Dedifferentiated amniotic fluid mesenchymal stem cell (primary cell): ENCODE data around the gene PCSK4.
A peak's percentile ranks its signal among the peaks of the same experiment; 100 is the strongest.
"Not testable (repeated sequence)": the region's sequence is repeated elsewhere in the genome, so short reads cannot be mapped to it uniquely, and the experiment has no call there.

ENCODE experiments used
- DNase-seq: peaks from one replicate; pipeline ENCODE4 v3.0.0-alpha.2; 2016; ENCODE audit errors: extremely low spot score

Gene PCSK4

DNA sequence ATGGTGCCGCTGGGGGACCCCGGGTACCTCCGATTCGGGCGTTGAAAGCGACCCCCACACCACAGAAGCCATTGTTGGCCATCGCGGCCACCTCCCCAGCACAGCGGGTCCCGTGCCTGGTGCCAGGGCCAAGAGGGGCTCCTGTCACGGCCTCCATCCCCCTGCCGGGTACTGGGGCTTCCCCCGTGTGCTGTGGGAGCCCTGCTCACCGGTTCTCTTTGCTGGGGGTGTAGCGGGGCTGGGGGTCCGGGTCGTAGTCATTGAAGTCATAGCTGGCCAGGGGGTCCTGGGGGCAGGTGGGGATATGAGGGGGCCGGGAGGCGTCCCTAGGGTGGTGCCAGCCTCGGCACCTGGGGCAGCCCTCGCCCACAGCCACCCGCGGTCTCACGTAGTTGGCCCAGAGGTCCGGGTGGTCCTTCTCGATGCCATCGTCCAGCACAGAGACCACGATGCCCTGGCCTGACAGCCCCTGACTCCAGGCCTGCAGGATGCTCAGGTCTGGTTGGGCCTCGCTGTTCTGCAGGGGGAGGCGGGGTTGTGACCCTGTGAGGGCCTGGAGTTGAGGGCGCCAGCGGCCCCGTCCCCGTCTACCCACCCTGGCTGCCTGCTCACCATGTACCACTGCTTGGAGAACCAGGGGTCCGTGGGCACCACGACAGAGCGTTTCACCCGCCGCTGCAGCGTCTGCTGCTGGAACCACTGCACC, 2.4 kb downstream of the PCSK4 start:
- DNase-seq: no peak

DNA sequence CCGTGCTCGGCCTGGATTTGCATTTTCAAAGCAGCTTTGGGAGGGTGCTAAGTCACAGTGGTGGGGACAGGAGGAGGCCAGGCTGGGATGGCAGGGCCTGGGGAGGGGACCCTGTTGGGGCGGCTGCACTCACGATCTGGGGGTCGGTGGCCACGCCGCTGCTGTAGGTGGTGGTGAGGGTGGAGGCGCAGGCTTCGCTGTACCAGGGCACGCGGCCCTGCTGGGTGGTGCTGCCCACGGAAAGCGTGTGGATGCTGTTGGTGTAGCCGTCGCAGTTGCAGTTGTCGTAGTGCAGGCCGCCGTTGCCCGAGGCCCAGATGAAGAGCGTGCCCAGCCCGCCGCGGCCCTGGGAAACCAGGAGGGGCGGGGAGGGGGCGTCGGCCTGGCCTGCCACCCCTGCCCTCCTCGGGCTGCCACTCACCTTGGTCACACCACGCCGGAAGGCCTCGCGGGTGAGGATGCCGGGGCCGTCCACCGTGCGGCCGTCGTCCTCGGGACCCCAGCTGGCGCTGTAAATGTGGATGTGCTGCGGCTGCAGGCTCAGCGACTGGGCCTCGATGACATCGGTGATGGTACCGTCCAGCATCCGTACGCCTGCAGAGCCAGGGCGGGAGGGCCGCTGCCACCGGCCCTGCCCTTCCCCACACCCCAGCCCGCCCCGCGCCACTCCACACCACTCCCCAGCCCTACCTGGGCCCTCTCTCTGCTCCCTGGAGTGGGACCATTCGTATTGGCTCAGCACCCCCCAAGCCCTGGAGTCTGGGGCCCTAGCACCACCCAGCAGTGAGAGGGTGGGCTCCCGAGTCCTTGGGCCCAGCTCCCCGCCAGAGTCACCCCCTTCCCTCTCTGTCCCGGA, 3.2 kb downstream of the PCSK4 start:
- no peak for DNase-seq

DNA sequence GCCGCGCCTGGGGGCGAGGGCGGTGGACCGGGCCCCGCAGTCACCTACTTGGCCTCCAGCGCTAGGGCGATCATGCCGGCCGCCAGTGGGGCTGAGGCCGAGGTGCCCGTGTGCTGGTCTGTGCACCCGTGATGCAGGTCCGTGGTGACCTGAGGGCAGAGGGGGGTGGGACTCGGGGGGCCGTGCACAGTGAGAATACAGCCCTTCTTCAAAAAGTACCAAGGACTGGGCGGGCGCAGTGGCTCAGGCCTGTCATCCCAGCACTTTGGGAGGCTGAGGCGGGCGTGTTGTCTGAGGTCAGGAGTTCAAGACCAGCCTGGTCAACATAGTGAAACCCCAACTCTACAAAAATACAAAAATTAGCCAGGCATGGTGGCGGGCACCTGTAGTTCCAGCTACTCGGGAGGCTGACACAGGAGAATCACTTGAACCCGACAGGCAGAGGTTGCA, 6.1 kb downstream of the PCSK4 start:
- DNase-seq: no peak

DNA sequence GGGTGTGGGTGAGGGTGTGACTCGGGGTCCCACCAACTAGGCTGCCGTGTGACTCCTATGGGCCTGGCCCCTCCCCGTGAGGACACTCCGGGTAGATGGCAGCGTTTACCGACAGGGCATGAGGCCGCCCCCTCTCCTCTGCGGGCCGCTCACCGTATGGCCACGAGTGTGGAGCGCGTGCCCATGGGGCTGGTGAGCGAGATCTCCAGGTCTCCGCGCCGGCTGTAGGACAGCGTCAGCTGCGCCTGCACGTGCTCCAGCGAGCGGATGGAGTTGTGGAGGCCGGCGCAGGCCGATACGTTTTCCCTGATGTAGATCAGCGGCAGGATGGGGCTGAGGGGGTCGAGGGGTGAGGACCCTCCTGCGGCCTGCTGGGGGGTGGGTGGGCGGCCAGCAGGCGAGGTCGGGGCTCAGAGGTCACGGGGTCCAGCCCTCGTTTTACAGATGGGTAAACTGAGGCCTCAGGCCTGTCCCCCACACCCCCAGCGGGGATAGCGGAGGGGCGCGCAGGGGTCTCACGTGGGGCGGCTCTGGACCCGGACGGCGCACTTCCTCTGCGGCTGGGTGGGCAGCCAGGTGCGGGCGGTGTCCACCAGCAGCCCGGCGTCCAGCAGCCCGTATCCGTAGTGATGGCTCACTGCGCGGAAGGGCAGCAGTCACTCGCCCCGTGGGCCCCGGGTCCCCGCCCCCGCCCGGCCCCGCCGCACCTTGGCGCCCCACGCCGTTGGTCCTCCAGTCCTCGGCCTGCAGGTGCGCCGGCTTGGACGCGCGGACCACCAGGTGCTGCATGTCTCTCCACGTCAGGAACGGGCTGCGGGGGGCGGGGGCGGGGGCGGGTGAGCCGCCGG, 6.8 kb downstream of the PCSK4 start:
- DNase-seq: no peak

DNA sequence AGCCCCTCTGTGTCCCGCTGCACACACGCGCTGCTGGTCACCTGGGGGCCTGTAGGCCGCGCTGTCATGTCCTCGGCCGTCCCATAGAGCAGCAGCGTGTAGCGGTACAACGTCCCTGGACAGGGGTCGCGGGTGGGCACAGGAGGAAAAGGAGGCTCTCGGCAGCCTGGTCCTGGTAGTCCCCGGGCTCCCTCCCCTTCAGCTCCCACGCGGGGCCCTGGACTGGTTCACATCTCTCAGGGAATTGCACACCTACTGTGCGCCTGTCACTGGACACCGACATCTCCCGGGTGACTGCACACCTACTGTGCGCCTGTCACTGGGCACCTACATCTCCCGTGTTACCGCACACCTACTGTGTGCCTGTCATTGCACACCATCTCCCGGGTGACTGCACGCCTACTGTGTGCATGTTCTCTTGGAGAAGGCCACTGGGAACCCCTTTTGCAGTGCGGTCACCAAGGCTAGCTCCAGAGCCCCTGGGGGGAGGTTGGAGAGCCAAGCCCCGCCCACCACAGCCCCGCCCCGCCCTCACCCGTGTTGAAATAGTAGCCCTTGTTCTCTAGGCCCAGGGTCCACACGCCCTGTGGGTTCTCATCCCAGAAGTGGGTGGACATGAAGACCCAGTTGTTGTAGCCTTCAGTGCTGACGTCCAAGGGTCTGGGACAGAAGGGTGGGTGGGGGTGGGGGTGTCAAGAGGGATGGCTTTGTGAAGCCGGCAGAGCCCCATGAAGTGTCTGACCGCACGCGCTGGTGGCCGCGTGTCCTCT, 7.6 kb downstream of the PCSK4 start:
- DNase-seq: no peak

DNA sequence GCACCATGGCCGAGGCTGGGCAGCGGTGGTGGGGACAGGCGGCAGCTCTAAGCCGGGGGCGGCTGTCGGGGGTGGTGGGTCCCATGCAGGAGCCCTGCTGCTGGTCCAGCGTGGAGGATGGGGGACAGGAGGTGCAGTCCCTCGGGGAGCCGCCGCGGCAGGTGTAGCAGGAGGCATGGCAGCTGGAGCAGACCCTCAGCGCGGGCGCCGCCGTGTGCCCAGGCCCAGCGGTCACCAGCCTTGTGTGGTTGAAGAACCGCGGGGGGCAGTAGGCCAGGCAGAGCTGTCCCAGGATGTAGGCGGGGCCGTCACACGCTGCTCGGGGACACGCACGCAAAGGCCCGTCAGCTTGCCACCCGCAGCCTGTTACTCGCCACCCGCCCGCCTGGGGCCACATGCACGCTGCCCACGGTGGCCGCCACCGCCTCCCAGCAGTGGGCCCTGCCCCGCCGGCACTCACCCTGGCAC, 8.2 kb downstream of the PCSK4 start:
- no peak for DNase-seq

DNA sequence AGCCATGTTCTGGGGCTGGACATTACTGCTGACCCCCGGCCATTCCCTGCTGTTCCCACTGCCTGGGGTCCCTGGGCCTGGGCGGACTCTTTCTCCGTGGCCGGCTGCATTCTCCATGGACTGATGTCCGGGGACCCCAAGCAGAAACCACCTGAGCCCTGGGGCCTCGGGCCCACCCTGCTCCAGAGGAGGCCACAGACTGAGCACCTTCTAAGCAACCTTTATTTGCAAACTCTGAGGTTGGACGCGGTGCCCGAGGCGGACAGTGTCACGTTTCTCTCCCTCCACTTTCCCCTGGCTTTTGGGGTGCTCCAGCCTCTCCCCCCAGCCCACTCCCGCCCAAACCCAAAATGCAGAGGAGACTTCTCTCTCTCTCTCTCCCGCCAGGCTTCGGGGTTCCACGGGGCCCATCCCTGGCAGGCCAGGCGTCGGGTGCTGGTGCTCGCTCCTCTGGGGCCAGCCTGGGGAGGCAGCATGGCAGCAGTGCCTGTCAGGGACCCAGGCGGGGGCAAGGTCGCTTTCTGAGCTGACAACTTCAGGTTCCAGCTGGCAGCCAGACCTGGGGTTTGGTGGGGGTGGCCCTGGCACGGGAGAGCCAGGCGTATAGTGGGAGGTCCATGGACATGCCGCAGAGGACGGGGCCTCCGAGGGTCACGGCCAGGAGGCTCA, 8.8 kb downstream of the PCSK4 start:
- DNase-seq: no peak

DNA sequence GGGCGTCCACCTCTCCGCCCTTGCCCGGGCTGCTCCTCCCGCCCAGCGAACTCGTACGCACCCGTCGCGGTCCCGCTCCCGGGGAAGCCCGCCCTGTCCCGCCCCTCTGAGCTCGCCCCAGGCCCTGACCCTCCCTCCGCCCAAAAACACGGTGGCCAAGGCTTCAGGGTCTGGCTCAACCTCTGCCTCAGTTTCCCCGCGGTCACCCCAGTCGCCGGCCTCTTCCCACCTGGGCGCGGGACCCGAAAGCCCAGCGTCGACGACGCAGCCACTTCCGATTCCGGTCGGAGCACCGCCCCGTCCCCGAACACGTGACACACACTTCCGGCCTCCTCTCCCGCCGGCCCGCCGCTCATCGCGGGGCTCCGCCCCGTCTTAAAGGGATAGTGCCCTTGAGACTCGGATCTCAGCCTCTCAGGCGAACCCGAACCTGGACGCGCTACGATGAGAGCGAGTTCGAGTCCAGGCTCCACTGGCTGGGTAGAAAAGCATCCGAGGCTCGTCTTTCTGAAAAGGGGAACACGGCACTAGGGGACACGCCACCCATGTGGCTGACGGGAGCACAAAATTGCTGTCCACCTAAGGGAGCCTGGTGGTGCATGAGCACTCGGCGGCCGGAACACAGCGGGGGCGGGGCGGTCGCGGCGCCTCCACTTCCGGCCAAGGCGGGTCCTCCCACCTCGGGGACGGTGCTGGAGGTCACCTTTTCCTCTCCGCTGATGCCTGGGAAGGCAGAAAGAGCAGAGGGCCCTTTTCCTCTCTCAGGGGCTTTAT, 11.0 kb downstream of the PCSK4 start, which contains the start of gene C19orf25:
C19orf25 (minus strand) TSS at position 282 of the 774 bp plus-strand sequence. CDS start 312 bp downstream, outside the sequence.
- DNase-seq: peak; percentile 90

DNA sequence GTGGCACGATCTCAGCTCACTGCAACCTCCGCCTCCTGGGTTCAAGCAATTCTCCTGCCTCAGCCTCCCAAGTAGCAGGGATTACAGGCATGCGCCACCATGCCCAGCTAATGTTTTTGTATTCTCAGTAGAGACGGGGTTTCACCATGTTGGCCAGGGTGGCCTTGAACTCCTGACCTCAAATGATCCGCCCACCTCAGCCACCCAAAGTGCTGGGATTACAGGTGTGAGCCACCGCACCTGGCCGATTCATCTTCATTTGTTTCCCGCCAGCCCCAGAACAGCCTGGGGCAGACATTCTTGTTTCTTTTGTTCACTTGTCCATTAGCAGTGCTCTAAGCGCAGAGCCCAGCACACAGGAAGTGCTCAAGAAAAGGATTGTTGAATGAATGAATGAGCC, 13.1 kb downstream of the PCSK4 start:
- not testable (repeated sequence) for DNase-seq

DNA sequence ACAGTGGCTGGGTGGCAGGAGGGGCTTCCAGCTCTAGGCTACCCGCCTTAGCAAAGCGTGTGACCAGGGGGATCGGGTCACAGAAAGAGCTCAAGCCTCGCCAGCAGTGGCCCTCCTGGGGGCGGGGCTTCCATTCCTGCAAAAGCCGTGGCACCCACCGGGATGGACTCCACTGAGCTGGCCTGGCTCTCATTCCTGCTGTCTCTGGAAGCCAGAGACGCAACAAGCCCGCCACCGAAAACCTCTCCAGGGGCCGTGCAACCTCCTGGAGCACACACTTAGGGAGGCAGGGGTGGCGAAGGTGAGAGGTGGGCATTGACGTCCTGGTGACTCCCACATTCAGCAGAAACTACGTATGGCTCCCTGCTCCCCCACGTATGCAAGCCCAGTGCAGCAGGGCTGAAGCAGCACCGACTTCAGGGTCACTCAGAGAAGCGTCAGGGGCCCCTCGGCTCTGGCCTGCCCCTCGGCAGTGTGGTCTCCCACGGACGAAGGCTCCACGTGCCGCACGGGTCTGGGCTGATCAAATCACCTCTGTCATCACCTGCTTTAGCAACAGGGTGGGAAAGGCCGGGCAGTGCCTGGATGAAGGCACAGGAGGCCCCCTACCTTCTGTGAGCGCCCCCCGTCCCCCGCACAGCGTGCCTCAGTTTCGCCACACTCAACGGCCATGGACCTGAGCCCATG, 14.3 kb downstream of the PCSK4 start:
- no peak for DNase-seq

DNA sequence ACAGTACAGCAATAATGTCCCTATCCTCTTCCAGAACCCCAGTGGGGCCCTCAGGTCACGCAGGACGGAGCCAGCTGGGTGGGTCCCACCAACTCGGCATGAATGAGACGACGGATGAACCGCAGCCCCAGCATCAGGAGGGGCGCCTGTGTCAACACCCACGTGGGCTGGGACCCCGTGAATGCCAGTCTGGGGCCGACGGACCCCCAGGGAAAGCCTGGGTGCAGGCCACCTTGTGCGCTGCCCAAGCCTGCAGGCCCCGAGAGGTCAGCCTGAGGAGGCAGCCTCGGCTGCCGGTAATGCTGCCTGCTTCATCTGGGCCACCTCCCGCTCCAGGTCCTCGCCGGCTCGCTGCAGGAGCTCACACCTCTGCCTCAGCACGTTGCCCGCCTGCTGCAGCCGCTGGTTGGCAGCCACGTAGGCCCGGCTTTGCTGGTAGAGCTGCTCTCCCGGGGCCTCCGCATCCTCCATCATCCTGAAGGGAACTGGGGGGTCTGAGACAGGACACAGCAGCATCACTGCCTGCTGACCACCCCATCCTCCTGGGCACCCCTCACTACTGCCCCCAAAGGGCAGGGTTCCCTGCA, 15.3 kb downstream of the PCSK4 start:
- no peak for DNase-seq

DNA sequence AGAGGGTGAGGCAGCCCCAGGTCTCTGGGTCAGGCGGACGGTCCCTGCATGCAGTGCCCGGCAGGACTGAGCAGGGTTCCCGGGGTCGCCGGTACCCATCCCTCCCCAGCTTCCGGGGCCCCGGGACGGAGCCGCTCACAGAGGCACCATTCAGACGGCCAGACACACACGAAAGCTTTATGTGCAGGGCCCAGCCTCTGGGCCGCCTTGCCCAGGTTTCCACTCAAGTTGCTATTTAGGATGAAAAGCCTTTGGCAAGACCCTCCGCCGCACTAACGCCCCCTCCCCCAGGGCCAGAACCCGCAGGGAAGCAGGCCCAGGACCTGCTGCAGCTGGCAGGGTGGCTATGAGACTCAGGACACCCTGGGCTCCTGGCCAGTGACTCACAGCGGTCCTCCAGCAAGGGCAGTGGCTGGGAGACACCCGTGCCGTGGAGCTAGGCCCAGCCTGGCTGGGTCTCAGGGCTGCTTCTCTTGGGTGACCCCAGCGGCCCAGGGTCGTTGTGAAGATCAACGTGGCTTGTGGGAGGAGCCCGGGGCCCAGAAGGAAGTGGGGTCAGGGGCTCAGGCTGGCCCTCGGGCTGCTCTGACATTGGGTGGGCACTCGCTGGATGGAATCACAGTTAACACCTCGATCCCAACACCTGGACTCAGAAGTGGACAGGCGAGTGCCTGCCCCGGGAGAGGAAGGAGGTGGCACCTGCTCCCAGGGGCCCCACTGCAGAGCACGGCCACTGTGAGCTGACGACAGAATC, 16.0 kb downstream of the PCSK4 start:
- DNase-seq: no peak

DNA sequence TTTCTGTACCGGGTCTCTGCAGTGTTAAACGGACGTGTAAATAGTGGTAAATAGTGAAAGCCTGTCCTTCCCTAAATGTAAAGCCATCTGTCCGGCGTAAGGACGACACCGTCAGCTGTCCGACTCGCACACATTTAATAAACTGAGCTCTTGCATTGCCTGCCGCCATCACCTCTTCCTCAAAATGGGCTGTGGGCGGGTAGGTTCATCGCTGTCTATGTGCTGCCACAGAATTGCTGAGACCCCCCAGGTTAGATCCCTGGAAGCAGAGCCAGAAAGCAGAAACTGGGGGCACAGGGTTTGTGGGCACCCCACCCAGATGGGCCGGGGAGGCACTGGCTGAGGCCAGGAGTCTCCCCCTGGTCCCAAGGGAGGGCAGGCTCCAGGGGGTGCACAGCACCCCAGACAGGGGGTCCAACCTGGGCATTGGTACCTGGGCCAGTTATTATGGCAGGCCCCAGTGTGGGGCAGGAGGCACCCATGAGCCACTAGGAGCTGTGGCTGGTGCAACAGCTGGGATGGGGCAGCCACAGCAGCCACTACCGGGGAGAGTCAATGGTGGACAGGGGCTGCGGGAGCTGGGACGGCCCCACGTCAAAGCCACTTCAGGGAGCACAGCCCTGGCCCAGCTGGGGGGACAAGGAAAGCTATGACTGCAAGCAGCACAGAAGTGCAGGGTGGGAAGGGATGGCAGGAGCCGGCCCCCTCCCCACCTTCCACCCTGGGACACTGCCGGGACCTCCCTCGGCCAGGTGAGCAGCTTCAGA, 16.9 kb downstream of the PCSK4 start:
- DNase-seq: no peak

DNA sequence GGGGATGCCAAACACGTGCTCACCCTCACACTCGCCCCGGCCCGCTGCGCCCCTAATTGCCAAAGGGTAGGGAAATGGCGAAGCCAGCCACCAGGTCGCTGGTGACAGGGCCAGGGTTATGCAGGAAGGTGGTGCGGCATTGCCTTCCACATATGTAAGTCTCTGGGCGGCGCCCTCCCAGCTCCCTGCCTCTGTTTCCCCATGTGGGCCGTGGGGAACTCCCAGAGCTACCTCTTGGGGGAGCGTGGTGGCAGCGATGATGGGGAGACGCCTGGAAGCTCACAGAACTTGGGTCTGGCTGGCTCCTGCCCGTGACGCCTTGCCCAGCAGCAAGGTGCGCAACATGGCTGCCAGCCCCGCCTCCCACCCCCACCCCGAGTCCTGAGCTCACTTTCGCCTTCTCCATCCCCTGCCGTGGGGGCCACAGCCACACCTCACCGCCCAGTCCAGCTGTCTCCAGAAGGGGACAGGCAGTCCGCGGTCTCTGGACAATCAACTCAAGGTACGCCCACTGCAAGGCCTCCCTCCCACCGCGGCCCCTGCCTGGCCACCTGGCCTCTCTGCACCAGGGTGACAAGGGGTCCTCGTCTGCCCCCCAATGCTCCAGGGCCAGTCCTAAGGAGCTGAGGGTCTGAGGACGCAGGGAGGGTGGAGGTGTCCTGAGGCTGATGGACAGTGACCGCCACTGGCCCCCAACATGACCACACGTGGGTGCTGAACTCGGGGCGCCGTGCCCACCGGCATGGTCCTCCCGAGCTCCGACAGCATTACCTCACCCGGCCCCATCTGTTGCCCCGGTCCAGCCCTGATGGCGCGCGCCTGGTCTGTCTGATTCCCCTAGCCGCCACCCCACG, 17.7 kb downstream of the PCSK4 start:
- DNase-seq: no peak

DNA sequence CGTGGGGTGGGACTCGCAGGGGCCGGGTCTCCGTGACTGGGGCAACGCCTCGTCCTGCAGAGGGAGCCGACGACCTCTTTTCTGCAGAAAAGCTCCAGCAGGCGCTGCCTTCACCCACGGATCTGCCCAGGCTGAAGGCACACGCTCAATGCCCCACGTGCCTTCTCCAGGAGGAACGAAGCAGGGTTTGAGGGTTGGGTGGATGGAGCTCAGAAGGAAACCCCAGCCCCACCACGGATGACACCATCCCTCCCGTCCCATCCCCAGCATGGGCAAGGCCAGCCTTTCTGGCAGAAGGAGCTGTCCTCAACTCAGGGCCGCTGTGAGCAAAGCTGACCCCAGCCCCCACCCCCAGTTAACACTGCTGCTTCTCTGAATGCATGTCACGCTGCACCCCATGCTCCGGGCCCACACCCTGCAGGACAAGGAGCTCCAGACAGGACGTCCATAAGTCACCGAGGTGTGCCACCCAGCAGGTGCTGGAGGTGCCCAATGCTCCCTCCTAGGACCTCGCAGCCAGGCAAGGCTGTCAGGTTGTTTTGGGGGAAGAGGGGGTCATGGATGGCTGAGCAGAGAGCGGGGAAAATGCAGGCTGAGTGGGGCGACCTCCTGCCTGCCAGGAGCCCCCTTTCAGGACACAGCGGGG, 18.5 kb downstream of the PCSK4 start:
- no peak for DNase-seq

DNA sequence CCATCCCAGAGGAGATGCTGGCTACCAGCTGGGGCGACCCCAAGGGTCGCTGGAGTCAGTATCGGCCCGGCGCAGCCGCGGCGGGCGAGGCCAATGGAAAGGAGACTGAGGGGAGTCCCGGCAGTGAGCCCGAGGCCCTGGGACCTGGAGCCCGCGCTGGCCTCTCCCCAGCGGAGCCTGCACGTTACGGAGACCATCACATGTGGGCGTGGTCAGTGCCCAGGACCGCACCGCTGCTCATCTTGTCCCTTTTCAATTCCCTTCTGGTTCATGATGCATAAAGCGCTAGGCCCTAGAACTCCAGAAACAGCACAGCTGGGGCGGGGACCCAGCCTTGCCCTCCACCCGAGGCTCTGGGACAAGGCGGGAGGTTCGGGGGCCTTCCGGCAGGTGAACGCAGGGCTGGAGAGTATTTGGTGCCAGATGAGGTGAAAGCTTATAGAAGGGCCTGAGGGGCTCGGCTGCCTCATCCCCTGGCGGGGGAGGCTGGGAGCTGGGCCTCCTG, 19.1 kb downstream of the PCSK4 start:
- DNase-seq: no peak
